Brain microvascular endothelial cell (primary cell): ENCODE data around the gene NACC1.

Experiments used
- DNase-seq: peaks from one replicate; pipeline ENCODE4 v3.0.0-alpha.2; 2020
- H3K27ac ChIP-seq: fragments of 250-450 bp; sonication (Bioruptor Pico); 2 replicates; pipeline ENCODE4 v1.5.1; 2020; ENCODE audit warnings: mild to moderate bottlenecking, moderate library complexity
- H3K27me3 ChIP-seq: fragments of 250-450 bp; sonication (Bioruptor Pico); replicated peaks from 2 replicates; pipeline ENCODE4 v1.5.1; 2020; ENCODE audit warnings: mild to moderate bottlenecking
- H3K36me3 ChIP-seq: fragments of 250-450 bp; sonication (Bioruptor Pico); replicated peaks from 2 replicates; pipeline ENCODE4 v1.5.1; 2020; ENCODE audit warnings: mild to moderate bottlenecking
- H3K4me3 ChIP-seq: 2 replicates; pipeline ENCODE4 v1.5.1; 2011; ENCODE audit warnings: low read depth, mild to moderate bottlenecking, control low read depth, low read length, moderate library complexity
- in situ Hi-C: cut with HindIII; loops from 2 replicates; pipeline ENCODE4 v1.10.0; 2017; ENCODE audit warnings: low sequenced_read_pairs, low pct_ligation_motif_present
- TF ChIP-seq, protein P1 (sequence below): IDR thresholded peaks from 2 replicates; pipeline ENCODE4 v1.5.1; 2011; ENCODE audit warnings: low read depth, mild to moderate bottlenecking, moderate library complexity, low read length, control low read depth, inconsistent platforms; ENCODE audit errors: missing control alignments

Gene NACC1

DNA sequence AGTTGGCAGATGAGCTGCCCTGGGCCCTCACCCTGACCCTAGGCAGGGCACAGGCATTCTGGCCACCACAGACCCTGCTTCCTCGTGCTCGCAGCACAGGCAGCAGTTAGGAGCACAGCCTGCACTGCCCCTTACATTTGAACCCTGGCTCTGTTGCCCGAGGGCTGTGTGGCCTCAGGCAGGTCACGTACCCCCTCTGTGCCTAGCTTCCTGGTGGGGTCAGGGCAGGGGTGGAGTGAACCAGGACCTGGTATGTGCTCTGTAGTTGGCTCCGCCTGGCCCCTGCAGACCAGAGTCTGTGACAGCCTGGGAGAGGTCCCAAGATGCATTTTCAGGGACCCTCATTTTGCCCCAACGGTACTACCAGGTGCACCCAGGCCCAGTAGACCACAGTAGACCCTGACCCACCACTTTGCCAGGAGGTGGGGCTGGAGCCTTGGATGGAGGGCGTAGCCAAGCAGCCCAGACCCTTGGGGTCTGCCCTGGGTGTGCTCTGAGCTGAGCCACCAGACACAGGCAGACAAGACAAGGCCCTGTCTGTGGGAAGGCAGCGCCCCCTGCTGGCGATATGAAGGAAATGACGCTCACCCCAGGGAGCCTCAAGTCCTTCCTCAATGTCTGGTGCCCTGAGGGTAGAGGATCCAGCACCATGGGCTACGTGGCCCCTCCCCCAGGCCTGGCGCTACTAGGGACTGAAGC lies 24.5 kb upstream of the NACC1 start:
- Histone ChIP-seq H3K27me3 (no peaks in the 10 kb centered on the region), H3K27ac (no peak overlapping the region), H3K4me3 (no peak overlapping the region), H3K36me3 (no peaks in the 10 kb centered on the region)
- TF ChIP-seq, protein P1, sequence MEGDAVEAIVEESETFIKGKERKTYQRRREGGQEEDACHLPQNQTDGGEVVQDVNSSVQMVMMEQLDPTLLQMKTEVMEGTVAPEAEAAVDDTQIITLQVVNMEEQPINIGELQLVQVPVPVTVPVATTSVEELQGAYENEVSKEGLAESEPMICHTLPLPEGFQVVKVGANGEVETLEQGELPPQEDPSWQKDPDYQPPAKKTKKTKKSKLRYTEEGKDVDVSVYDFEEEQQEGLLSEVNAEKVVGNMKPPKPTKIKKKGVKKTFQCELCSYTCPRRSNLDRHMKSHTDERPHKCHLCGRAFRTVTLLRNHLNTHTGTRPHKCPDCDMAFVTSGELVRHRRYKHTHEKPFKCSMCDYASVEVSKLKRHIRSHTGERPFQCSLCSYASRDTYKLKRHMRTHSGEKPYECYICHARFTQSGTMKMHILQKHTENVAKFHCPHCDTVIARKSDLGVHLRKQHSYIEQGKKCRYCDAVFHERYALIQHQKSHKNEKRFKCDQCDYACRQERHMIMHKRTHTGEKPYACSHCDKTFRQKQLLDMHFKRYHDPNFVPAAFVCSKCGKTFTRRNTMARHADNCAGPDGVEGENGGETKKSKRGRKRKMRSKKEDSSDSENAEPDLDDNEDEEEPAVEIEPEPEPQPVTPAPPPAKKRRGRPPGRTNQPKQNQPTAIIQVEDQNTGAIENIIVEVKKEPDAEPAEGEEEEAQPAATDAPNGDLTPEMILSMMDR = peak; percentile 89
- in situ Hi-C loops = no loop called here
- DNase-seq = peak; percentile 68

- Histone ChIP-seq H3K27ac (no peak overlapping the region), H3K36me3 (no peaks in the 10 kb centered on the region), H3K4me3 (no peak overlapping the region), H3K27me3 (no peaks in the 10 kb centered on the region)
- no peak for DNase-seq
- TF ChIP-seq, protein P1 = no peak
- in situ Hi-C loops = no loop called here
These were observed 24.0 kb upstream of the NACC1 start for GRCh38 chr19:13094106-13094504.

- no peaks in the 10 kb centered on the region for H3K27me3 ChIP-seq
- H3K4me3 ChIP-seq = no peak overlapping the region
- H3K27ac ChIP-seq = no peak overlapping the region
These were observed 23.2 kb upstream of the NACC1 start for GRCh38 chr19:13094771-13095392.

GRCh38 chr19:13095393-13095784 lies 22.7 kb upstream of the NACC1 start:
- H3K4me3 ChIP-seq = no peak overlapping the region
- H3K27me3 ChIP-seq = no peaks in the 10 kb centered on the region
- H3K27ac ChIP-seq = no peak overlapping the region
- TF ChIP-seq, protein P1 = no peak
- H3K36me3 ChIP-seq = no peaks in the 10 kb centered on the region
- in situ Hi-C loops = no loop called here
- no peak for DNase-seq

More at GRCh38 chr19:13094771-13095392, 23.2 kb upstream of the NACC1 start:
- no peaks in the 10 kb centered on the region for H3K36me3 ChIP-seq
- in situ Hi-C loops = no loop called here
- DNase-seq = no peak
- TF ChIP-seq, protein P1 = no peak

- Histone ChIP-seq H3K27ac (no peak overlapping the region), H3K4me3 (no peak overlapping the region), H3K27me3 (no peaks in the 10 kb centered on the region), H3K36me3 (no peaks in the 10 kb centered on the region)
- no peak for DNase-seq
- TF ChIP-seq, protein P1 = peak; percentile 42
- in situ Hi-C loops = no loop called here
These were observed 21.8 kb upstream of the NACC1 start for GRCh38 chr19:13095934-13096927.
